Esophagus muscularis mucosa (tissue), 4 donors: ENCODE measurements around the gene CCDC149. TPM values are rescaled to one million over a fixed set of nuclear protein-coding genes. Genes with fewer than 3 reads are reported as not detected.

ENCODE experiments used
- DNase-seq: peaks from one replicate; pipeline ENCODE4 v3.0.0-alpha.2; 2017; ENCODE audit errors: extremely low spot score
- H3K27ac ChIP-seq, 4 donors: fragments of 200-600 bp; sonication (generic); replicated peaks in 1 of 4; 1 replicate in 3 of 4; 2 replicates in 1 of 4; pipeline ENCODE4 v1.5.1; 2016 to 2019; ENCODE audit warnings: mild to moderate bottlenecking in 1 of 4
- H3K27me3 ChIP-seq, 4 donors: fragments of 200-600 bp; sonication (generic); one replicate each; pipeline versions ENCODE4 v1.5.1 to v1.6.0; 2016 to 2019
- H3K36me3 ChIP-seq, 4 donors: fragments of 200-600 bp; sonication (generic); one replicate each; pipeline ENCODE4 v1.5.1; 2016 to 2019
- H3K4me1 ChIP-seq, 4 donors: fragments of 200-600 bp; sonication (generic); one replicate each; pipeline ENCODE4 v1.5.1; 2016 to 2019
- H3K4me3 ChIP-seq, 4 donors: fragments of 200-600 bp; sonication (generic); 1 replicate in 2 of 4; 2 replicates in 2 of 4; pipeline ENCODE4 v1.5.1; 2016 to 2019; ENCODE audit warnings: mild to moderate bottlenecking in 4 of 4, moderate library complexity in 1 of 4
- H3K9me3 ChIP-seq, 4 donors: fragments of 200-600 bp; sonication (generic); 1 replicate in 3 of 4; 2 replicates in 1 of 4; pipeline ENCODE4 v1.5.1; 2016 to 2019
- CTCF ChIP-seq, 3 experiments: fragments of 200-600 bp in 2 of 3; fragments of 450-650 bp in 1 of 3; sonication (generic) in 2 of 3; IDR thresholded peaks; one replicate each; pipeline ENCODE4 v1.5.1; 2017 to 2019; ENCODE audit warnings: antibody characterized with exemption in 3 of 3, mild to moderate bottlenecking in 2 of 3, moderate library complexity in 1 of 3
- EP300 ChIP-seq: sonication (generic); formaldehyde crosslinking; IDR thresholded peaks from one replicate; pipeline ENCODE4 v1.6.1; 2017; ENCODE audit warnings: antibody characterized with exemption
- POLR2A ChIP-seq: fragments of 450-650 bp; IDR thresholded peaks from one replicate; pipeline ENCODE4 v1.6.1; 2017; ENCODE audit warnings: antibody characterized with exemption, moderate library complexity, mild to moderate bottlenecking, low read depth
- POLR2AphosphoS5 ChIP-seq, 2 donors: sonication (generic); formaldehyde crosslinking; IDR thresholded peaks; one replicate each; pipeline ENCODE4 v1.6.1; 2017; ENCODE audit warnings: antibody characterized with exemption in 2 of 2
- WGBS: methylation state at CpG from one replicate; pipeline ENCODE4 v1.1.5; 2018; 5-methylcytosine and 5-hydroxymethylcytosine counted together
- intact Hi-C: fragments of 100-400 bp; cut with DNase I; formaldehyde crosslinking; loops from one replicate; pipeline ENCODE4 v1.15.1; 2023
- total RNA-seq, 4 donors: library from RNA; depleted of rRNA; stranded (reverse); fragments of >200 nt; gene quantifications; one replicate each; pipeline versions ENCODE4 v1.1.0 to v1.2.1, GENCODE V29; 2016

The CCDC149 gene
- total RNA-seq, 4 donors from 2014 or later, result 21.0 to 37.9 (median 34.0) TPM

GRCh38 chr4:24928708-24929107 is 15.9 kb upstream of the CCDC149 start:
- 87% methylated on average over 2 of the region's 2 CpGs for WGBS
- no peaks in the 10 kb centered on the region for H3K27me3 ChIP-seq

GRCh38 chr4:24927049-24927448 is 14.2 kb upstream of the CCDC149 start:
- intact Hi-C loops, result no loop called here
- WGBS, result 71% methylated on average over 4 of the region's 4 CpGs

More at GRCh38 chr4:24928708-24929107, 15.9 kb upstream of the CCDC149 start:
- no peak overlapping the region for H3K27ac ChIP-seq
- no peak for DNase-seq
- peaks cover 0 to 3% (median 3%) of the 10 kb centered on the region in 4 donors for H3K9me3 ChIP-seq
- peaks cover 0 to 10% (median 0%) of the 10 kb centered on the region in 4 donors for H3K4me1 ChIP-seq
- no peak overlapping the region for H3K4me3 ChIP-seq
- TF ChIP-seq POLR2A, result no peak
- no peak for TF ChIP-seq EP300
- no peak for TF ChIP-seq CTCF (IDR thresholded peaks at IDR 0.05)
- TF ChIP-seq POLR2AphosphoS5 (IDR thresholded peaks at IDR 0.05), result no peak
- no peaks in the 10 kb centered on the region for H3K36me3 ChIP-seq
- intact Hi-C loops, result no loop called here

GRCh38 chr4:24924309-24924781 is 11.5 kb upstream of the CCDC149 start:
- Histone ChIP-seq H3K27me3 (no peaks in the 10 kb centered on the region), H3K4me3 (no peak overlapping the region), H3K4me1 (no peaks in the 10 kb centered on the region), H3K9me3 (peaks cover 0 to 9% (median 6%) of the 10 kb centered on the region in 4 donors), H3K36me3 (no peaks in the 10 kb centered on the region), H3K27ac (no peak overlapping the region)
- TF ChIP-seq CTCF (IDR thresholded peaks at IDR 0.05) (no peak), POLR2A (no peak), POLR2AphosphoS5 (IDR thresholded peaks at IDR 0.05) (no peak)
- 65% methylated on average over 3 of the region's 3 CpGs for WGBS
- no peak for DNase-seq
- intact Hi-C loops, result no loop called here

More at GRCh38 chr4:24927049-24927448, 14.2 kb upstream of the CCDC149 start:
- H3K27me3 ChIP-seq, result no peaks in the 10 kb centered on the region
- no peak overlapping the region for H3K27ac ChIP-seq
- H3K9me3 ChIP-seq, result no peaks in the 10 kb centered on the region
- DNase-seq, result no peak
- no peaks in the 10 kb centered on the region for H3K4me1 ChIP-seq
- TF ChIP-seq CTCF (IDR thresholded peaks at IDR 0.05), result no peak
- no peak for TF ChIP-seq EP300
- no peak for TF ChIP-seq POLR2AphosphoS5 (IDR thresholded peaks at IDR 0.05)
- TF ChIP-seq POLR2A, result no peak
- no peaks in the 10 kb centered on the region for H3K36me3 ChIP-seq
- H3K4me3 ChIP-seq, result no peak overlapping the region

GRCh38 chr4:24923550-24923949 is 10.7 kb upstream of the CCDC149 start:
- 82% methylated on average over 1 of the region's 1 CpG for WGBS
- intact Hi-C loops, result no loop called here
- H3K36me3 ChIP-seq, result no peaks in the 10 kb centered on the region
- DNase-seq, result no peak
- no peak overlapping the region for H3K4me3 ChIP-seq
- no peaks in the 10 kb centered on the region for H3K4me1 ChIP-seq
- peaks cover 0 to 9% (median 6%) of the 10 kb centered on the region in 4 donors for H3K9me3 ChIP-seq
- TF ChIP-seq EP300 (no peak), CTCF (IDR thresholded peaks at IDR 0.05) (no peak), POLR2A (no peak), POLR2AphosphoS5 (IDR thresholded peaks at IDR 0.05) (no peak)
- no peak overlapping the region for H3K27ac ChIP-seq
- H3K27me3 ChIP-seq, result no peaks in the 10 kb centered on the region

GRCh38 chr4:24923002-24923401 is 10.2 kb upstream of the CCDC149 start:
- no peak overlapping the region for H3K4me3 ChIP-seq
- no peaks in the 10 kb centered on the region for H3K4me1 ChIP-seq
- no peak for TF ChIP-seq POLR2AphosphoS5 (IDR thresholded peaks at IDR 0.05)
- TF ChIP-seq POLR2A, result no peak
- TF ChIP-seq CTCF (IDR thresholded peaks at IDR 0.05), result no peak
- TF ChIP-seq EP300, result no peak
- peaks cover 0 to 9% (median 6%) of the 10 kb centered on the region in 4 donors for H3K9me3 ChIP-seq
- no peaks in the 10 kb centered on the region for H3K27me3 ChIP-seq
- 96% methylated on average over 2 of the region's 2 CpGs for WGBS
- DNase-seq, result no peak
- no peak overlapping the region for H3K27ac ChIP-seq
- intact Hi-C loops, result no loop called here
- H3K36me3 ChIP-seq, result no peaks in the 10 kb centered on the region
